ENCODE data around the gene IL10RA.

IL10RA gene

GRCh38 chr11:118021146-118021545, 35.0 kb downstream of the IL10RA start:
- H3K9me3 ChIP-seq, result no peaks in the 10 kb centered on the region
- no peaks in the 10 kb centered on the region for H3K4me1 ChIP-seq (ENCODE audit: control insufficient read depth in 1 of 2, insufficient read depth in 1 of 2, low read depth in 1 of 2, low read length in 1 of 2)
- no peaks in the 10 kb centered on the region for H3K36me3 ChIP-seq
- H3K4me3 ChIP-seq (ENCODE audit: low read depth in 1 of 2, low read length in 1 of 2), result no peak overlapping the region
- H3K27ac ChIP-seq, result no peak overlapping the region
- peaks cover 4% of the 10 kb centered on the region for H3K27me3 ChIP-seq
- TF ChIP-seq, protein P1, sequence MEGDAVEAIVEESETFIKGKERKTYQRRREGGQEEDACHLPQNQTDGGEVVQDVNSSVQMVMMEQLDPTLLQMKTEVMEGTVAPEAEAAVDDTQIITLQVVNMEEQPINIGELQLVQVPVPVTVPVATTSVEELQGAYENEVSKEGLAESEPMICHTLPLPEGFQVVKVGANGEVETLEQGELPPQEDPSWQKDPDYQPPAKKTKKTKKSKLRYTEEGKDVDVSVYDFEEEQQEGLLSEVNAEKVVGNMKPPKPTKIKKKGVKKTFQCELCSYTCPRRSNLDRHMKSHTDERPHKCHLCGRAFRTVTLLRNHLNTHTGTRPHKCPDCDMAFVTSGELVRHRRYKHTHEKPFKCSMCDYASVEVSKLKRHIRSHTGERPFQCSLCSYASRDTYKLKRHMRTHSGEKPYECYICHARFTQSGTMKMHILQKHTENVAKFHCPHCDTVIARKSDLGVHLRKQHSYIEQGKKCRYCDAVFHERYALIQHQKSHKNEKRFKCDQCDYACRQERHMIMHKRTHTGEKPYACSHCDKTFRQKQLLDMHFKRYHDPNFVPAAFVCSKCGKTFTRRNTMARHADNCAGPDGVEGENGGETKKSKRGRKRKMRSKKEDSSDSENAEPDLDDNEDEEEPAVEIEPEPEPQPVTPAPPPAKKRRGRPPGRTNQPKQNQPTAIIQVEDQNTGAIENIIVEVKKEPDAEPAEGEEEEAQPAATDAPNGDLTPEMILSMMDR (IDR thresholded peaks at IDR 0.05), result no peak

DNA sequence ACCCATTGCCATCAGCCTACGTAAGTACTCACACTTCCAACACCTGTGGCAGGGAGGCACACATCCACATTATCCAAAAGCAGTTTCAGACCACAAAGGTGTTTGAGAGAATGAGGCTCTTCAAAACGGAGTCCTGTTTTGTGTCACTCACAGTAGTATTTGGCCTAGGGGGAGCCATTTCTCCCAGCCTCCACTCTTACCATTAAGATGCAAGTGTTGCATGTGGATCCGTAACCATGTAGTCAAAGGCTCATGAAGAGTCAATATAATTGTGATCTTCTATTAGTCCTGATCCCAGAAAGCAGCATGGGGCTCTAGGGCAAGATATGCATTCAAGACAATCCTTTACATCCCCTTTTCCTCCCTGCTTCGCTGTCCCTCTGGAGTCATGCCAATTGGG, 41.5 kb downstream of the IL10RA start:
- Histone ChIP-seq H3K4me1 (ENCODE audit: control insufficient read depth in 1 of 2, insufficient read depth in 1 of 2, low read depth in 1 of 2, low read length in 1 of 2) (no peaks in the 10 kb centered on the region), H3K27ac (no peak overlapping the region), H3K27me3 (no peaks in the 10 kb centered on the region), H3K36me3 (no peaks in the 10 kb centered on the region), H3K9me3 (no peaks in the 10 kb centered on the region), H3K4me3 (ENCODE audit: low read depth in 1 of 2, low read length in 1 of 2) (no peak overlapping the region)
- TF ChIP-seq, protein P1 (IDR thresholded peaks at IDR 0.05), result no peak

GRCh38 chr11:118028626-118029025, 42.4 kb downstream of the IL10RA start:
- Histone ChIP-seq H3K27me3 (no peaks in the 10 kb centered on the region), H3K4me1 (ENCODE audit: control insufficient read depth in 1 of 2, insufficient read depth in 1 of 2, low read depth in 1 of 2, low read length in 1 of 2) (no peaks in the 10 kb centered on the region), H3K4me3 (ENCODE audit: low read depth in 1 of 2, low read length in 1 of 2) (no peak overlapping the region), H3K27ac (no peak overlapping the region), H3K9me3 (no peaks in the 10 kb centered on the region), H3K36me3 (no peaks in the 10 kb centered on the region)
- TF ChIP-seq, protein P1 (IDR thresholded peaks at IDR 0.05), result no peak

DNA sequence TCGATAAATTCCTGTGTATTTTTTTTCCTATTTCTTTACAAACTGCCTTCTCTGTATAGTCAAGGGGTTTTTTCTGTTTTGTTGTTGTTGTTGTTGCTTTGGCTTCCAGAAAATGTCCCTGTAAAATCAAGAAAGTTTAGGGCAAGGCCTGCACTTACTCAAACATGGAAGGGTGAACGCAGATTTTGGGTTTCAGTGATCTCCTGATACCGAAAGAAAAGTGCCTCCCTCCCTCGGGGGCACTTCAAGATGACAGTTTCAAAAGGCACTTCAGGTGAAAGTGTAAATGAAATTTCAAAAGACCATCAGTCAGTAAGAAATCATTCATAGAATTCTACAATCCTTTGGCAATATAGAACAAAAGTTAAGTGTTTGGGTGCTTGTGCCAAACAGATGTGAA, 47.2 kb downstream of the IL10RA start:
- no peaks in the 10 kb centered on the region for H3K36me3 ChIP-seq
- TF ChIP-seq, protein P1 (IDR thresholded peaks at IDR 0.05), result no peak
- no peak overlapping the region for H3K4me3 ChIP-seq (ENCODE audit: low read depth in 1 of 2, low read length in 1 of 2)
- H3K4me1 ChIP-seq (ENCODE audit: control insufficient read depth in 1 of 2, insufficient read depth in 1 of 2, low read depth in 1 of 2, low read length in 1 of 2), result no peaks in the 10 kb centered on the region
- no peaks in the 10 kb centered on the region for H3K9me3 ChIP-seq
- no peak overlapping the region for H3K27ac ChIP-seq
- H3K27me3 ChIP-seq, result no peaks in the 10 kb centered on the region

DNA sequence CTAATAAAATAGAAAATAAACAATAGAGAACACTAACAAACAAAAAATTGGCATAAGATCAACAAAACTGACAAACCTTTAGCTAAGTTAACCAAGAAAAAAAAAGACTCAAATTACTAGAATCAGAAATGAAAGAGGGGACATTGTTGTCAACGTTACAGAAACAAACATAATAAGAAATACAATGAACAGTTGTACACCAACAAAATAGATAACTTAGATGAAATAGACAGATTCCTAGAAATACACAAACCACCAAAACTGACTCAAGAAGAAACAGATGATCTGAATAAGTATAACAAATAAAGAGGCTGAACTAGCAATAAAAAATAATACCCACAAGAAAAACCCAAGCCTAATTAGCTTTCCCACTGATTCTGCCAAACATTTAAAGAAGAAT, 55.9 kb downstream of the IL10RA start:
- H3K4me3 ChIP-seq (ENCODE audit: low read depth in 1 of 2, low read length in 1 of 2), result no peak overlapping the region
- no peaks in the 10 kb centered on the region for H3K36me3 ChIP-seq
- H3K27ac ChIP-seq, result no peak overlapping the region
- TF ChIP-seq, protein P1 (IDR thresholded peaks at IDR 0.05), result no peak
- no peaks in the 10 kb centered on the region for H3K9me3 ChIP-seq
- no peaks in the 10 kb centered on the region for H3K4me1 ChIP-seq (ENCODE audit: control insufficient read depth in 1 of 2, insufficient read depth in 1 of 2, low read depth in 1 of 2, low read length in 1 of 2)
- H3K27me3 ChIP-seq, result no peaks in the 10 kb centered on the region

GRCh38 chr11:118042796-118043195, 56.6 kb downstream of the IL10RA start:
- H3K9me3 ChIP-seq, result no peaks in the 10 kb centered on the region
- no peaks in the 10 kb centered on the region for H3K4me1 ChIP-seq (ENCODE audit: control insufficient read depth in 1 of 2, insufficient read depth in 1 of 2, low read depth in 1 of 2, low read length in 1 of 2)
- H3K4me3 ChIP-seq (ENCODE audit: low read depth in 1 of 2, low read length in 1 of 2), result no peak overlapping the region
- H3K27me3 ChIP-seq, result no peaks in the 10 kb centered on the region
- H3K36me3 ChIP-seq, result no peaks in the 10 kb centered on the region
- no peak overlapping the region for H3K27ac ChIP-seq
- TF ChIP-seq, protein P1 (IDR thresholded peaks at IDR 0.05), result no peak
